H9 (cell line): ENCODE results near the gene KRT25. TPM values are rescaled to one million over a fixed set of nuclear protein-coding genes. Genes with fewer than 3 reads are reported as not detected.

Experiments used
- DNase-seq: peaks from one replicate; pipeline ENCODE4 v3.0.0-alpha.2; 2017
- H2AFZ ChIP-seq: one replicate; pipeline ENCODE4 v1.6.1; 2013; ENCODE audit warnings: mild to moderate bottlenecking, low read length, control low read depth, moderate library complexity
- H2AK5ac ChIP-seq: 2 replicates; pipeline ENCODE4 v1.6.1; 2013; ENCODE audit warnings: low read length, control low read depth, mixed read lengths; ENCODE audit not compliant: insufficient read length
- H2BK120ac ChIP-seq: one replicate; pipeline ENCODE4 v1.6.1; 2013; ENCODE audit warnings: low read depth, mild to moderate bottlenecking, low read length, control low read depth, inconsistent platforms; ENCODE audit not compliant: poor library complexity, severe bottlenecking
- H2BK12ac ChIP-seq: 2 replicates; pipeline ENCODE4 v1.6.1; 2013; ENCODE audit warnings: low read length, control low read depth, mixed read lengths, low read depth; ENCODE audit not compliant: insufficient read length
- H2BK15ac ChIP-seq: 2 replicates; pipeline ENCODE4 v1.6.1; 2013; ENCODE audit warnings: low read depth, low read length, control low read depth
- H2BK20ac ChIP-seq: one replicate; pipeline ENCODE4 v1.6.1; 2013; ENCODE audit warnings: low read depth, mild to moderate bottlenecking, low read length, control low read depth, inconsistent platforms; ENCODE audit not compliant: poor library complexity, severe bottlenecking
- H2BK5ac ChIP-seq: 2 replicates; pipeline ENCODE4 v1.6.1; 2013; ENCODE audit warnings: low read length, control low read depth, mixed read lengths; ENCODE audit not compliant: insufficient read length
- H3K14ac ChIP-seq: 2 replicates; pipeline ENCODE4 v1.6.1; 2013; ENCODE audit warnings: low read length, control low read depth; ENCODE audit not compliant: insufficient read depth
- H3K18ac ChIP-seq: 2 replicates; pipeline ENCODE4 v1.6.1; 2013; ENCODE audit warnings: low read depth, mild to moderate bottlenecking, mixed read lengths, low read length, control low read depth; ENCODE audit not compliant: insufficient read length
- H3K23ac ChIP-seq: 2 replicates; pipeline ENCODE4 v1.6.1; 2013; ENCODE audit warnings: low read length, control low read depth, mixed read lengths, low read depth; ENCODE audit not compliant: insufficient read length
- H3K23me2 ChIP-seq: 2 replicates; pipeline ENCODE4 v1.6.1; 2013; ENCODE audit warnings: low read depth, mild to moderate bottlenecking, mixed read lengths, low read length, control low read depth; ENCODE audit not compliant: insufficient read length, poor library complexity, severe bottlenecking
- H3K27ac ChIP-seq: 2 replicates; pipeline ENCODE4 v1.5.1; 2013; ENCODE audit warnings: low read length, control low read depth, mixed read lengths, low read depth; ENCODE audit not compliant: insufficient read length
- H3K27me3 ChIP-seq: 2 replicates; pipeline ENCODE4 v1.6.1; 2013; ENCODE audit warnings: low read length, control low read depth, inconsistent platforms; ENCODE audit not compliant: insufficient read depth
- H3K4ac ChIP-seq: 2 replicates; pipeline ENCODE4 v1.6.1; 2013; ENCODE audit warnings: low read depth, mild to moderate bottlenecking, control low read depth, inconsistent platforms, low read length, moderate library complexity
- H3K4me1 ChIP-seq: 2 replicates; pipeline ENCODE4 v1.6.1; 2013; ENCODE audit warnings: low read length, control low read depth, inconsistent platforms; ENCODE audit not compliant: insufficient read depth
- H3K4me2 ChIP-seq: 2 replicates; pipeline ENCODE4 v1.6.1; 2013; ENCODE audit warnings: low read length, control low read depth, mixed read lengths; ENCODE audit not compliant: insufficient read length, insufficient read depth
- H3K56ac ChIP-seq: 2 replicates; pipeline ENCODE4 v1.6.1; 2013; ENCODE audit warnings: low read depth, mild to moderate bottlenecking, mixed read lengths, low read length, control low read depth; ENCODE audit not compliant: insufficient read length
- H3K79me1 ChIP-seq: 2 replicates; pipeline ENCODE4 v1.6.1; 2013; ENCODE audit warnings: low read depth, mild to moderate bottlenecking, moderate library complexity, low read length, control low read depth, inconsistent platforms; ENCODE audit not compliant: insufficient read depth, poor library complexity, severe bottlenecking
- H3K79me2 ChIP-seq: 2 replicates; pipeline ENCODE4 v1.6.1; 2013; ENCODE audit warnings: low read length, control low read depth, inconsistent platforms; ENCODE audit not compliant: insufficient read depth
- H3K9ac ChIP-seq: 2 replicates; pipeline ENCODE4 v1.6.1; 2013; ENCODE audit warnings: low read length, control low read depth, mixed read lengths; ENCODE audit not compliant: insufficient read length; ENCODE audit errors: extremely low read depth
- H3K9me3 ChIP-seq: one replicate; pipeline ENCODE4 v1.6.1; 2013; ENCODE audit warnings: low read depth, low read length, inconsistent platforms; ENCODE audit not compliant: control insufficient read depth
- H3T11ph ChIP-seq: one replicate; pipeline ENCODE4 v1.6.1; 2013; ENCODE audit warnings: mild to moderate bottlenecking, low read length, control low read depth, inconsistent platforms
- H4K20me1 ChIP-seq: one replicate; pipeline ENCODE4 v1.6.1; 2013; ENCODE audit not compliant: control insufficient read depth, insufficient read length, insufficient read depth
- H4K5ac ChIP-seq: 2 replicates; pipeline ENCODE4 v1.6.1; 2013; ENCODE audit warnings: low read depth, mild to moderate bottlenecking, mixed read lengths, low read length, control low read depth; ENCODE audit not compliant: insufficient read length
- H4K8ac ChIP-seq: replicated peaks from 2 replicates; pipeline ENCODE4 v1.6.1; 2013; ENCODE audit warnings: low read length, control low read depth, mixed read lengths, low read depth; ENCODE audit not compliant: insufficient read length
- H4K91ac ChIP-seq: 2 replicates; pipeline ENCODE4 v1.6.1; 2013; ENCODE audit warnings: low read depth, mild to moderate bottlenecking, moderate library complexity, mixed read lengths, low read length, control low read depth; ENCODE audit not compliant: insufficient read length
- H3K27ac Mint-ChIP-seq, 3 experiments: 2 replicates in 2 of 3; 3 replicates in 1 of 3; pipeline ENCODE4 v1.8.0; 2020 to 2021; ENCODE audit warnings: mixed read lengths in 3 of 3, mild to moderate bottlenecking in 1 of 3, moderate library complexity in 1 of 3
- H3K27me3 Mint-ChIP-seq: 2 replicates; pipeline ENCODE4 v1.8.0; 2021; ENCODE audit warnings: low read depth, mild to moderate bottlenecking, moderate library complexity, mixed read lengths
- H3K36me3 Mint-ChIP-seq, 3 experiments: 2 replicates in 2 of 3; 3 replicates in 1 of 3; pipeline ENCODE4 v1.8.0; 2020 to 2021; ENCODE audit warnings: low read depth in 3 of 3, mixed read lengths in 3 of 3; ENCODE audit not compliant: insufficient read depth in 1 of 3
- H3K4me1 Mint-ChIP-seq, 2 experiments: 2 replicates each; pipeline ENCODE4 v1.8.0; 2020; ENCODE audit warnings: mixed read lengths in 2 of 2
- H3K4me3 Mint-ChIP-seq, 2 experiments: 2 replicates in 1 of 2; 3 replicates in 1 of 2; pipeline ENCODE4 v1.8.0; 2020 to 2021; ENCODE audit warnings: mild to moderate bottlenecking in 2 of 2, mixed read lengths in 2 of 2, moderate library complexity in 1 of 2
- H3K9me3 Mint-ChIP-seq, 2 experiments: 2 replicates in 1 of 2; 3 replicates in 1 of 2; pipeline ENCODE4 v1.8.0; 2020; ENCODE audit warnings: mild to moderate bottlenecking in 2 of 2, mixed read lengths in 2 of 2, moderate library complexity in 1 of 2
- CTCF ChIP-seq: fragments of 200-600 bp; sonication (generic); conservative IDR thresholded peaks from 3 replicates; pipeline ENCODE4 v1.8.0; 2021; ENCODE audit warnings: antibody characterized with exemption, mild to moderate bottlenecking
- WGBS: extraction: QIAGEN DNeasy Blood & Tissue Kit; methylation state at CpG from one replicate; pipeline ENCODE4 v1.1.7; 2013; ENCODE audit warnings: missing lambda C conversion rate, low lambda C conversion rate, mixed read lengths; ENCODE audit not compliant: insufficient read length; ENCODE audit errors: extremely low coverage; 5-methylcytosine and 5-hydroxymethylcytosine counted together
- total RNA-seq: library from RNA; stranded (reverse); gene quantifications from 2 replicates; pipeline ENCODE4 v1.2.1, GENCODE V29; 2021

KRT25 gene
- total RNA-seq, 1 experiment from 2014 or later = not detected

GRCh38 chr17:40702271-40702670 lies 52.9 kb downstream of the KRT25 start:
- TF ChIP-seq CTCF = no peak
- Histone ChIP-seq H2BK12ac (no peak overlapping the region), H2BK120ac (no peak overlapping the region), H3K4ac (no peak overlapping the region), H2AFZ (no peak overlapping the region), H3K23me2 (no peaks in the 10 kb centered on the region), H4K91ac (no peak overlapping the region), H3K27me3 (no peaks in the 10 kb centered on the region), H2BK15ac (no peak overlapping the region), H3K9ac (no peak overlapping the region), H3T11ph (no peak overlapping the region), H3K18ac (no peak overlapping the region), H4K20me1 (no peaks in the 10 kb centered on the region), H3K23ac (no peak overlapping the region), H2BK20ac (no peak overlapping the region), H3K4me1 (no peaks in the 10 kb centered on the region), H3K4me2 (no peak overlapping the region), H3K14ac (no peak overlapping the region), H3K79me1 (no peaks in the 10 kb centered on the region), H4K5ac (no peak overlapping the region), H3K56ac (no peak overlapping the region), H2AK5ac (no peak overlapping the region), H3K9me3 (no peaks in the 10 kb centered on the region), H4K8ac (no peak overlapping the region), H3K79me2 (no peaks in the 10 kb centered on the region), H2BK5ac (no peak overlapping the region), H3K27ac (no peak overlapping the region)
- no peaks in the 10 kb centered on the region for H3K9me3 Mint-ChIP-seq
- no peak overlapping the region for H3K4me3 Mint-ChIP-seq
- no peaks in the 10 kb centered on the region for H3K36me3 Mint-ChIP-seq
- WGBS = no CpG with 5 or more reads among the region's 3 CpGs
- no peak overlapping the region for H3K27ac Mint-ChIP-seq
- H3K4me1 Mint-ChIP-seq = peaks cover 0 to 3% of the 10 kb centered on the region in 2 experiments; a peak in 1 of 4 replicates
- H3K27me3 Mint-ChIP-seq = peaks cover 3% of the 10 kb centered on the region; the same call in 1 of the 2 replicates
- DNase-seq = no peak
